T-helper 22 cell (primary cell): ENCODE data around the gene PDCD4.

Source experiments
- DNase-seq: peaks from one replicate; pipeline ENCODE4 v3.0.0-alpha.2; 2020; ENCODE audit warnings: low read depth

The PDCD4 gene

GRCh38 chr10:110919971-110920881 lies 48.5 kb downstream of the PDCD4 start:
- no peak for DNase-seq

GRCh38 chr10:110923856-110924493 lies 52.2 kb downstream of the PDCD4 start:
- no peak for DNase-seq

GRCh38 chr10:110927461-110927860 lies 55.7 kb downstream of the PDCD4 start:
- DNase-seq: no peak

- DNase-seq: no peak
Observed at GRCh38 chr10:110931769-110932381, 60.1 kb downstream of the PDCD4 start.

GRCh38 chr10:110932505-110933180 lies 60.9 kb downstream of the PDCD4 start:
- DNase-seq: no peak

- no peak for DNase-seq
Observed at GRCh38 chr10:110936757-110937156, 65.0 kb downstream of the PDCD4 start.

- DNase-seq: no peak
Observed at GRCh38 chr10:110939419-110939818, 67.7 kb downstream of the PDCD4 start.

- no peak for DNase-seq
Observed at GRCh38 chr10:110944792-110945396, 73.2 kb downstream of the PDCD4 start.

GRCh38 chr10:110946496-110946895 lies 74.8 kb downstream of the PDCD4 start:
- no peak for DNase-seq

- no peak for DNase-seq
Observed at GRCh38 chr10:110947061-110947595, 75.4 kb downstream of the PDCD4 start.
